Kidney (tissue), 14 donors: Measurements from ENCODE around the gene GZMA. TPM values are rescaled to one million over a fixed set of nuclear protein-coding genes. Genes with fewer than 3 reads are reported as not detected.
A peak's percentile ranks its signal among the peaks of the same experiment; 100 is the strongest.

Source experiments
- DNase-seq, 5 donors: peaks; one replicate each; pipeline ENCODE4 v3.0.0-alpha.2; 2013 to 2020
- FAIRE-seq: peaks from 2 replicates; lab custom pipeline; 2012; peaks lifted over from hg19 to GRCh38; lab: Jason Lieb, UNC
- H3K27ac ChIP-seq, 2 donors: one replicate each; pipeline ENCODE4 v1.7.0; 2013; ENCODE audit warnings: low read depth in 2 of 2, low read length in 2 of 2, inconsistent platforms in 1 of 2
- H3K27me3 ChIP-seq: one replicate; pipeline ENCODE4 v1.7.1; 2013; ENCODE audit warnings: low read length, inconsistent platforms; ENCODE audit not compliant: control insufficient read depth, insufficient read depth
- H3K36me3 ChIP-seq, 3 donors: one replicate each; pipeline versions ENCODE4 v1.7.0 to v1.7.1; 2013; ENCODE audit warnings: low read length in 3 of 3, control low read depth in 1 of 3, inconsistent platforms in 1 of 3; ENCODE audit not compliant: insufficient read depth in 3 of 3, control insufficient read depth in 2 of 3
- H3K4me1 ChIP-seq, 3 donors: one replicate each; pipeline versions ENCODE4 v1.7.0 to v1.7.1; 2013; ENCODE audit warnings: low read length in 3 of 3, inconsistent platforms in 1 of 3, low read depth in 1 of 3; ENCODE audit not compliant: control insufficient read depth in 2 of 3, insufficient read depth in 2 of 3
- H3K4me3 ChIP-seq, 3 donors: one replicate each; pipeline versions ENCODE4 v1.7.0 to v1.8.1; 2013; ENCODE audit warnings: low read length in 3 of 3, control low read depth in 1 of 3, inconsistent platforms in 1 of 3
- H3K9ac ChIP-seq, 3 donors: one replicate each; pipeline versions ENCODE4 v1.7.0 to v1.7.1; 2013; ENCODE audit warnings: low read length in 3 of 3, control low read depth in 1 of 3, inconsistent platforms in 1 of 3
- H3K9me3 ChIP-seq, 3 donors: one replicate each; pipeline versions ENCODE4 v1.7.0 to v1.7.1; 2013; ENCODE audit warnings: low read length in 3 of 3, control low read depth in 1 of 3, inconsistent platforms in 1 of 3; ENCODE audit not compliant: control insufficient read depth in 2 of 3, insufficient read depth in 1 of 3
- CTCF ChIP-seq: IDR thresholded peaks from 3 replicates; pipeline ENCODE4 v1.5.1; 2012; ENCODE audit warnings: mild to moderate bottlenecking, moderate library complexity, borderline replicate concordance; ENCODE audit not compliant: insufficient read depth; ENCODE audit errors: extremely low read depth
- intact Hi-C: fragments of 100-400 bp; cut with DNase I; formaldehyde crosslinking; loops from one replicate; pipeline ENCODE4 v1.11.1; 2022
- polyA plus RNA-seq: library from polyadenylated mRNA; stranded (reverse); fragments of 350-450 nt; fragmentation: Illumina TruSeq; extraction: RNeasy Lipid Tissue Mini Kit (QIAGEN cat#74804); gene quantifications from one replicate; pipeline ENCODE4 v1.2.3, GENCODE V29; 2014; ENCODE audit warnings: low read depth, low replicate concordance; ENCODE audit not compliant: insufficient read depth
- total RNA-seq: library from RNA; stranded (reverse); fragmentation: NEBNext Ultra II Directional; extraction: Animal tissue kit (Norgen Biotek cat#: 25700); gene quantifications from one replicate; pipeline ENCODE4 v1.2.1, GENCODE V29; 2021
- donor health status: control.
- donor health status: control.
- donor health status: control.
- donor health status: control.
- donor health status: control.
- donor health status: DM: yes; HTN: yes; CAD: no.
- donor health status: Normal renal cell carcinoma (clear cell type).

The GZMA gene
- total and polyA plus RNA-seq, 2 donors from 2014 or later, result 2.2 to 6.1 TPM

DNA sequence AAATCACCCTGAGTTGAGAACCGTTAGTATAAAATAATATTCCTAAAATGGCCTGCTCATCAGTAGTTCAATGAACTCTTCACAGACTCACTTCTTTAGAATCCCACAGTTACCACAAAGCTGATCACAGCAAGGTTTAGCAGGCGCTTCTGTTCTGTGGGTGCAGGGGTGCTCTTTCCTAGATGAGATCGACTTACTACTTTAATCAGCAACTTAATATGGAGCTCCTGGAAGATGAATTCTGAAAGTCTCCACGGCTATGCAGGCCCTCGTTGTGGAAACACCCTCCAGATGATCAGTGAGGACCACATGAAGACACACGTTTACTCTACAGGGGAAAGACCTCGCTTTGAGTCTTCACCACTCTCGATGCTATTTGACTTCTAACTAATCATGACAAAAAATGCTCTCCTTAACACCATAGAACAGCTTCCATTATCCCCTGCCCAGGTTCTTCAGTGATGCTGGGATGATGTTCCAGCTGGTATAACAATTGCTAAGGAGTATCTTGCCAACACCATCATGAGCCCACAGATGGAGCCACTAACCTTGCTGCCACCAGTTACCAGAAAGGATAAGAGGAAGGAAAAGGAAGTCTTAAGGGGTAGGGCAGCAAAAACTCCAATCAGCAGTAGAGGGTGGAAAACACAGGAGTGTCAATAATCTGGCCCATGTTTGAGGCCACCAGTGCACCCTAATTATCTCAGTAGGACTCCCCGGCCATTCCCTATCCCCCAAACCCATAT, 39.7 kb downstream of the GZMA start:
- Histone ChIP-seq H3K36me3 (no peaks in the 10 kb centered on the region), H3K4me1 (peaks cover 0 to 4% (median 0%) of the 10 kb centered on the region in 3 donors), H3K4me3 (no peak overlapping the region), H3K27me3 (no peaks in the 10 kb centered on the region), H3K9me3 (no peaks in the 10 kb centered on the region), H3K27ac (no peak overlapping the region), H3K9ac (no peak overlapping the region)
- no peak for DNase-seq
- intact Hi-C loops, result no loop called here
- no peak for TF ChIP-seq CTCF
- no peak for FAIRE-seq

GRCh38 chr5:55143624-55144023, 41.2 kb downstream of the GZMA start:
- FAIRE-seq, result no peak
- Histone ChIP-seq H3K4me1 (peaks cover 0 to 4% (median 0%) of the 10 kb centered on the region in 3 donors), H3K9me3 (no peaks in the 10 kb centered on the region), H3K27ac (no peak overlapping the region), H3K4me3 (no peak overlapping the region), H3K9ac (no peak overlapping the region), H3K27me3 (no peaks in the 10 kb centered on the region), H3K36me3 (no peaks in the 10 kb centered on the region)
- no peak for TF ChIP-seq CTCF
- peak in 1 of 5 donors; percentile 18 for DNase-seq
- intact Hi-C loops, result no loop called here

DNA sequence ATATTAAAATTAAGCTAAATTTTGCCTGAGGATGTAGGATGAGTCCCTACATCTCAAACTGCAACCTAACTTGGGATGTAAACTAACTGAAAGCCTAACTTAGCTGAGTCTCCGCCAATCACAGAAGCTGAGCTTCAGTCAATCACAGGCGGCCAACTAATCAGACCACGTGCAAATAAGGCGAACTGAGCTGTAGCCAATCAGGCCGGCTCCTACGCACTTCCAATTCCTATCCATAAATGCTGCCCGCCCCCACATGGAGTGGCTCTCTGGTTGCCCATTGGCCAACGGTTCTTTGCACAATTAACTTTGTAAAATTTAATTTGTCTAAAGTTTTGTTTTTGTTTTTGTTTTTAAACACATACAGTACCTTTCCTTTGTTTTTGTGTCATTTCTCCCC, 43.6 kb downstream of the GZMA start:
- intact Hi-C loops, result no loop called here
- no peaks in the 10 kb centered on the region for H3K36me3 ChIP-seq
- no peak for TF ChIP-seq CTCF
- DNase-seq (no peak), FAIRE-seq (no peak)
- H3K9me3 ChIP-seq, result no peaks in the 10 kb centered on the region
- H3K27ac ChIP-seq, result no peak overlapping the region
- no peaks in the 10 kb centered on the region for H3K27me3 ChIP-seq
- no peak overlapping the region for H3K4me3 ChIP-seq
- H3K9ac ChIP-seq, result no peak overlapping the region
- peaks cover 0 to 4% (median 0%) of the 10 kb centered on the region in 3 donors for H3K4me1 ChIP-seq
